Measurements from ENCODE around the gene BLTP1. TPM values are rescaled to one million over a fixed set of nuclear protein-coding genes. Genes with fewer than 3 reads are reported as not detected.

Gene BLTP1, protein sequence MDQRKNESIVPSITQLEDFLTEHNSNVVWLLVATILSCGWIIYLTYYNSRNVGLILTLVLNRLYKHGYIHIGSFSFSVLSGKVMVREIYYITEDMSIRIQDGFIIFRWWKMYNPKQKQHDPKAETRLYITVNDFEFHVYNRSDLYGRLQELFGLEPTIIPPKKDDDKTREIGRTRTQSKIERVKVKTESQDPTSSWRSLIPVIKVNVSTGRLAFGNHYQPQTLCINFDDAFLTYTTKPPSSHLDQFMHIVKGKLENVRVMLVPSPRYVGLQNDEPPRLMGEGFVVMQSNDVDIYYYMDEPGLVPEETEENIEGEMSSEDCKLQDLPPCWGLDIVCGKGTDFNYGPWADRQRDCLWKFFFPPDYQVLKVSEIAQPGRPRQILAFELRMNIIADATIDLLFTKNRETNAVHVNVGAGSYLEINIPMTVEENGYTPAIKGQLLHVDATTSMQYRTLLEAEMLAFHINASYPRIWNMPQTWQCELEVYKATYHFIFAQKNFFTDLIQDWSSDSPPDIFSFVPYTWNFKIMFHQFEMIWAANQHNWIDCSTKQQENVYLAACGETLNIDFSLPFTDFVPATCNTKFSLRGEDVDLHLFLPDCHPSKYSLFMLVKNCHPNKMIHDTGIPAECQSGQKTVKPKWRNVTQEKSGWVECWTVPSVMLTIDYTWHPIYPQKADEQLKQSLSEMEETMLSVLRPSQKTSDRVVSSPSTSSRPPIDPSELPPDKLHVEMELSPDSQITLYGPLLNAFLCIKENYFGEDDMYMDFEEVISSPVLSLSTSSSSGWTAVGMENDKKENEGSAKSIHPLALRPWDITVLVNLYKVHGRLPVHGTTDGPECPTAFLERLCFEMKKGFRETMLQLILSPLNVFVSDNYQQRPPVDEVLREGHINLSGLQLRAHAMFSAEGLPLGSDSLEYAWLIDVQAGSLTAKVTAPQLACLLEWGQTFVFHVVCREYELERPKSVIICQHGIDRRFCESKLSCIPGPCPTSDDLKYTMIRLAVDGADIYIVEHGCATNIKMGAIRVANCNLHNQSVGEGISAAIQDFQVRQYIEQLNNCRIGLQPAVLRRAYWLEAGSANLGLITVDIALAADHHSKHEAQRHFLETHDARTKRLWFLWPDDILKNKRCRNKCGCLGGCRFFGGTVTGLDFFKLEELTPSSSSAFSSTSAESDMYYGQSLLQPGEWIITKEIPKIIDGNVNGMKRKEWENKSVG (N-terminal part only)
- 5.5 to 8.5 TPM (median 7.7 TPM) in 5 replicates for total RNA-seq (2022; extraction: Qiagen RNA extraction)

DNA sequence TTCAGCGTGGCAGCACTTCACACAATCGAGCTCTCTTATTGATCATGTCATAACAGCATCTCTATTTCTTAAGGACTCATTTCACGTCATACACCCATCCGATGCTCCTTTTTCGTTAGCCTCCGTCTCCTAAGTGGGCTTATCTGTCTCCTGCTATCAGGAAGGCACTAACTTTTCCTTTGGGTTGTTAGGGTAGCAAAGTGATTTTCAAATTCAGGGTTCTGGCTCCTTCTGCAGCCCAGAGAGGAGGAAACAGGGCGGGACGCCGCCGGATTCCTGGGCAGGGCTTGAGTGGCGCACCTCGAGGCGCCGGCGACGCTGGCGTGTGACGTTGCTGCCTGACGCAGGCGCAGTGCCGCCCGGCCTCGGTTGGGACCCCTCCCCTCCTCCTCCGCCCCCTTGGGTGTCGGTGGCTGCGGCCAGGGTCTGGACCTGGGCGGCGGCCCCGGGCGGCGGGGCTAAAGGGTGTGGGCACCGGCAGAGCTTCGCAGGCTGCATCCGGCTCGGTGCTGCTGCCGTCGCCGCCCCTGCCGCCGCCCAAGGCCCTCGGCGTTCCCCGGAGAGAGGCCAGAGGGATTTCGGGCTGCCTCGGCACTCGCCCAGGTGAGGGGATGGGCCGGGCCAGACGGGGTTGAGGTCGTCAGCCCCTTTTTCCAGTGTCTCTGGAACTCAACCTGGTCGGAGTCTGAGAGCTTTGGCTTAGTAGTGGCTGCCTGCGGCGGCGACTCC lies at the start of gene BLTP1:
Gene BLTP1 (plus strand): TSS at position 350 of the 729 bp plus-strand sequence. CDS start 18,317 bp downstream, outside the sequence.

Other genes starting within 250 kb of the BLTP1 start
- gene TRPC3, start 200.3 kb upstream of the BLTP1 start, total RNA-seq (2022; extraction: Qiagen RNA extraction): 0.06 to 0.12 TPM (median 0.07 TPM) in 3 of 5 replicates, not detected in the others
- gene ADAD1, start 226.7 kb downstream of the BLTP1 start, total RNA-seq (2022; extraction: Qiagen RNA extraction): not detected in 5 replicates

Data from A549 treated with Mapracorat at 1 μM for 4 hours (cell line).